Neuronal stem cell (in vitro differentiated cells): ENCODE results near the gene CYB561.
"Not testable (repeated sequence)": the region's sequence is repeated elsewhere in the genome, so short reads cannot be mapped to it uniquely, and the experiment has no call there.

Experiments
- DNase-seq: peaks from one replicate; pipeline ENCODE4 v3.0.0-alpha.2; 2013; ENCODE audit warnings: low spot score
- H2AFZ ChIP-seq: one replicate; pipeline ENCODE4 v1.6.1; 2013; ENCODE audit warnings: mild to moderate bottlenecking, low read length, inconsistent platforms
- H2AK5ac ChIP-seq: 2 replicates; pipeline ENCODE4 v1.6.1; 2013; ENCODE audit warnings: low read depth, mild to moderate bottlenecking, inconsistent platforms, low read length, moderate library complexity, mixed read lengths
- H2BK120ac ChIP-seq: 2 replicates; pipeline ENCODE4 v1.6.1; 2013; ENCODE audit warnings: low read depth, mild to moderate bottlenecking, inconsistent platforms, low read length, moderate library complexity, mixed read lengths
- H2BK12ac ChIP-seq: one replicate; pipeline ENCODE4 v1.6.1; 2013; ENCODE audit warnings: low read length, inconsistent platforms
- H2BK15ac ChIP-seq: 2 replicates; pipeline ENCODE4 v1.6.1; 2013; ENCODE audit warnings: mild to moderate bottlenecking, low read length, inconsistent platforms, mixed read lengths
- H2BK5ac ChIP-seq: one replicate; pipeline ENCODE4 v1.6.1; 2013; ENCODE audit warnings: inconsistent platforms, mild to moderate bottlenecking, low read length, moderate library complexity
- H3K14ac ChIP-seq: one replicate; pipeline ENCODE4 v1.6.1; 2013; ENCODE audit warnings: low read length, inconsistent platforms
- H3K18ac ChIP-seq: 2 replicates; pipeline ENCODE4 v1.6.1; 2013; ENCODE audit warnings: low read length, inconsistent platforms
- H3K23ac ChIP-seq: 2 replicates; pipeline ENCODE4 v1.6.1; 2013; ENCODE audit warnings: low read depth, mild to moderate bottlenecking, mixed read lengths, low read length, inconsistent platforms; ENCODE audit not compliant: poor library complexity
- H3K27ac ChIP-seq: replicated peaks from 3 replicates; pipeline ENCODE4 v1.5.1; 2013; ENCODE audit warnings: low read length, inconsistent platforms
- H3K27me3 ChIP-seq, 3 experiments: 2 replicates each; pipeline ENCODE4 v1.6.1; 2013; ENCODE audit warnings: low read length in 3 of 3, mild to moderate bottlenecking in 2 of 3, inconsistent platforms in 1 of 3, low read depth in 1 of 3, mixed read lengths in 1 of 3, moderate library complexity in 1 of 3; ENCODE audit not compliant: control insufficient read depth in 3 of 3, insufficient read depth in 3 of 3
- H3K36me3 ChIP-seq, 2 donors: replicated peaks in 1 of 2; 2 replicates each; pipeline ENCODE4 v1.6.1; 2013; ENCODE audit warnings: low read length in 2 of 2; ENCODE audit not compliant: control insufficient read depth in 2 of 2, insufficient read depth in 2 of 2
- H3K4ac ChIP-seq: 2 replicates; pipeline ENCODE4 v1.6.1; 2013; ENCODE audit warnings: inconsistent platforms, mild to moderate bottlenecking, low read length, moderate library complexity
- H3K4me1 ChIP-seq, 2 donors: 1 replicate in 1 of 2; 2 replicates in 1 of 2; pipeline ENCODE4 v1.6.1; 2013; ENCODE audit warnings: low read length in 2 of 2, low read depth in 1 of 2; ENCODE audit not compliant: control insufficient read depth in 2 of 2, insufficient read depth in 1 of 2
- H3K4me2 ChIP-seq: one replicate; pipeline ENCODE4 v1.6.1; 2013; ENCODE audit warnings: mild to moderate bottlenecking, low read length, inconsistent platforms; ENCODE audit not compliant: insufficient read depth, poor library complexity, severe bottlenecking
- H3K4me3 ChIP-seq, 2 donors: 2 replicates each; pipeline ENCODE4 v1.5.1; 2013; ENCODE audit warnings: low read length in 2 of 2, mild to moderate bottlenecking in 2 of 2, inconsistent platforms in 1 of 2, moderate library complexity in 1 of 2
- H3K79me1 ChIP-seq: one replicate; pipeline ENCODE4 v1.6.1; 2013; ENCODE audit warnings: low read depth, mild to moderate bottlenecking, inconsistent platforms, low read length, moderate library complexity
- H3K9ac ChIP-seq: one replicate; pipeline ENCODE4 v1.6.1; 2013; ENCODE audit warnings: mild to moderate bottlenecking, low read depth, low read length, inconsistent platforms; ENCODE audit not compliant: poor library complexity
- H3K9me3 ChIP-seq, 2 donors: replicated peaks in 1 of 2; 2 replicates each; pipeline versions ENCODE3 to v1.6.1; 2013; ENCODE audit warnings: low read length in 2 of 2, mild to moderate bottlenecking in 2 of 2, inconsistent platforms in 1 of 2, low read depth in 1 of 2, mixed read lengths in 1 of 2, moderate library complexity in 1 of 2; ENCODE audit not compliant: control insufficient read depth in 2 of 2, insufficient read depth in 1 of 2
- H4K8ac ChIP-seq: one replicate; pipeline ENCODE4 v1.6.1; 2013; ENCODE audit warnings: low read depth, mild to moderate bottlenecking, inconsistent platforms, low read length, moderate library complexity
- H4K91ac ChIP-seq: one replicate; pipeline ENCODE4 v1.6.1; 2013; ENCODE audit warnings: low read length, low read depth, mild to moderate bottlenecking, inconsistent platforms; ENCODE audit not compliant: poor library complexity
- WGBS, 2 donors: extraction: QIAGEN DNeasy Blood & Tissue Kit; methylation state at CpG; one replicate each; pipeline ENCODE4 v1.1.7; 2013; ENCODE audit warnings: missing lambda C conversion rate in 2 of 2, mixed read lengths in 1 of 2; ENCODE audit not compliant: insufficient read length in 2 of 2, insufficient replicate concordance in 1 of 2; ENCODE audit errors: extremely low coverage in 2 of 2; 5-methylcytosine and 5-hydroxymethylcytosine counted together

Gene CYB561

GRCh38 chr17:63474174-63474573 lies 28.1 kb upstream of the CYB561 start:
- H2BK5ac ChIP-seq = no peak overlapping the region
- H2BK12ac ChIP-seq = no peak overlapping the region
- no peak overlapping the region for H3K9ac ChIP-seq
- no peak overlapping the region for H3K18ac ChIP-seq
- H3K27ac ChIP-seq = no peak overlapping the region
- no peak overlapping the region for H3K23ac ChIP-seq
- peaks cover 6 to 9% of the 10 kb centered on the region in 2 donors for H3K4me1 ChIP-seq
- H4K8ac ChIP-seq = no peak overlapping the region
- no peak overlapping the region for H2AFZ ChIP-seq
- WGBS, 2 donors = no CpG with 5 or more reads among the region's 3 CpGs
- H3K4me3 ChIP-seq = no peak overlapping the region
- H2BK15ac ChIP-seq = no peak overlapping the region
- H3K4me2 ChIP-seq = no peak overlapping the region
- peaks cover 0 to 1% of the 10 kb centered on the region in 2 donors for H3K9me3 ChIP-seq
- H3K79me1 ChIP-seq = no peaks in the 10 kb centered on the region
- no peak for DNase-seq
- no peak overlapping the region for H2AK5ac ChIP-seq
- H3K4ac ChIP-seq = no peak overlapping the region
- peaks cover 11 to 60% (median 31%) of the 10 kb centered on the region in 3 experiments for H3K27me3 ChIP-seq
- H3K36me3 ChIP-seq = no peaks in the 10 kb centered on the region
- H3K14ac ChIP-seq = no peak overlapping the region
- H4K91ac ChIP-seq = no peak overlapping the region
- H2BK120ac ChIP-seq = no peak overlapping the region

- H3K79me1 ChIP-seq, H2AFZ ChIP-seq, H2BK15ac ChIP-seq: not testable (repeated sequence)
Measured at GRCh38 chr17:63468099-63468498, 22.0 kb upstream of the CYB561 start.

GRCh38 chr17:63464691-63465236 lies 18.7 kb upstream of the CYB561 start:
- no peaks in the 10 kb centered on the region for H3K36me3 ChIP-seq
- no peak overlapping the region for H2BK120ac ChIP-seq
- peaks cover 0 to 19% (median 0%) of the 10 kb centered on the region in 3 experiments for H3K27me3 ChIP-seq
- H2AK5ac ChIP-seq = no peak overlapping the region
- no peak overlapping the region for H3K27ac ChIP-seq
- no peak for DNase-seq
- H3K9ac ChIP-seq = no peak overlapping the region
- H3K9me3 ChIP-seq = no peaks in the 10 kb centered on the region
- H4K8ac ChIP-seq = no peak overlapping the region
- H2AFZ ChIP-seq = no peak overlapping the region
- no peak overlapping the region for H3K4me2 ChIP-seq
- H2BK15ac ChIP-seq = no peak overlapping the region
- WGBS, 2 donors = no CpG with 5 or more reads among the region's 4 CpGs
- no peak overlapping the region for H3K4ac ChIP-seq
- no peak overlapping the region for H3K18ac ChIP-seq
- H3K4me1 ChIP-seq = peaks cover 0 to 2% of the 10 kb centered on the region in 2 donors
- H3K14ac ChIP-seq = no peak overlapping the region
- no peak overlapping the region for H2BK5ac ChIP-seq
- H4K91ac ChIP-seq = no peak overlapping the region
- no peak overlapping the region for H2BK12ac ChIP-seq
- H3K4me3 ChIP-seq = no peak overlapping the region
- H3K79me1 ChIP-seq = no peaks in the 10 kb centered on the region
- H3K23ac ChIP-seq = no peak overlapping the region

More at GRCh38 chr17:63468099-63468498, 22.0 kb upstream of the CYB561 start:
- not testable (repeated sequence) for H3K9me3 ChIP-seq, H3K4ac ChIP-seq, H2BK120ac ChIP-seq, DNase-seq, H3K14ac ChIP-seq, H3K9ac ChIP-seq, H3K27ac ChIP-seq, H3K4me1 ChIP-seq, H4K91ac ChIP-seq, H4K8ac ChIP-seq, H2BK12ac ChIP-seq, H3K4me2 ChIP-seq, H3K4me3 ChIP-seq, H3K18ac ChIP-seq, H3K23ac ChIP-seq, H2BK5ac ChIP-seq, H2AK5ac ChIP-seq, H3K36me3 ChIP-seq
- H3K27me3 ChIP-seq = peaks cover 0 to 23% (median 0%) of the 10 kb centered on the region in 3 experiments
- WGBS, 2 donors = no CpG with 5 or more reads among the region's 6 CpGs

DNA sequence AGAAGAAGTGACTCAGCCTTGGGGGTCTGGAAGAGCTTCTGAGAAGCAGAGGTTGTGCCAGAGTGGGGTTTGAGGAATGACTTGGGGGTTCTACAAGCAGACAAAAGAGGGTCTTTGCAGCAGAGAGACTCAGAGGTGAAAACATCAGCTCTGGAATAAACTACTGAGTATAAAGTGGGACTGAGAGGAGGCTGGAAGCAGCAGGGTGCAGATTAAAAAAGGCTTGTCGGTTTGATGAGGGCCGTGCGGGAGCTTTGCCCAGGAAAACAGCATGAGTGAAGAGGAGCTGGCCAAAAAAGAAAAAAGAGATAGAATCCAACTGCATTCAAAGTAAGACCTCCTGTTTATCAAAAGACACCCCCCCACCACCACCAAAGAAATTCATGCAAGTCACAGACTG lies 17.7 kb upstream of the CYB561 start:
- H2BK120ac ChIP-seq = no peak overlapping the region
- no peaks in the 10 kb centered on the region for H3K79me1 ChIP-seq
- H4K8ac ChIP-seq = no peak overlapping the region
- WGBS, 2 donors = no CpG with 5 or more reads among the region's 3 CpGs
- no peak overlapping the region for H3K27ac ChIP-seq
- no peak overlapping the region for H2BK5ac ChIP-seq
- no peak overlapping the region for H3K9ac ChIP-seq
- no peak overlapping the region for H2AK5ac ChIP-seq
- H2AFZ ChIP-seq = no peak overlapping the region
- no peak overlapping the region for H3K23ac ChIP-seq
- no peaks in the 10 kb centered on the region for H3K9me3 ChIP-seq
- no peak overlapping the region for H3K18ac ChIP-seq
- peaks cover 0 to 20% (median 0%) of the 10 kb centered on the region in 3 experiments for H3K27me3 ChIP-seq
- no peak overlapping the region for H3K14ac ChIP-seq
- H3K4ac ChIP-seq = no peak overlapping the region
- peaks cover 0 to 2% of the 10 kb centered on the region in 2 donors for H3K4me1 ChIP-seq
- no peak overlapping the region for H2BK12ac ChIP-seq
- H3K4me2 ChIP-seq = no peak overlapping the region
- H4K91ac ChIP-seq = no peak overlapping the region
- H3K4me3 ChIP-seq = no peak overlapping the region
- H3K36me3 ChIP-seq = no peaks in the 10 kb centered on the region
- DNase-seq = no peak
- no peak overlapping the region for H2BK15ac ChIP-seq
